ENCODE measurements around the gene ABTB1.

GRCh38 chr3:127666676-127667075, 6.1 kb upstream of the ABTB1 start:
- TF ChIP-seq RERE (CRISPR knock-in tag; IDR thresholded peaks at IDR 0.05; ENCODE audit: borderline replicate concordance) = no peak
- no peak for TF ChIP-seq RAD21 (CRISPR knock-in tag; conservative IDR thresholded peaks at IDR 0.05 in 1 of 2, IDR thresholded peaks at IDR 0.05 in 1 of 2)
- no peak for TF ChIP-seq ZNF23 (CRISPR knock-in tag; IDR thresholded peaks at IDR 0.05)
- TF ChIP-seq ZNF589 (CRISPR knock-in tag; IDR thresholded peaks at IDR 0.05; ENCODE audit: low read depth) = no peak
- TF ChIP-seq CTCF (IDR thresholded peaks at IDR 0.05 in 2 of 3, conservative IDR thresholded peaks at IDR 0.05 in 1 of 3; ENCODE audit: insufficient read depth in 2 of 3, low read depth in 1 of 3, low read length in 3 of 3) = no peak
- no peak for TF ChIP-seq NFE2 (IDR thresholded peaks at IDR 0.05; ENCODE audit: low read depth)
- TF ChIP-seq ZKSCAN1 (IDR thresholded peaks at IDR 0.05; ENCODE audit: low read depth, low read length) = no peak

Data from K562 (cell line).